HEK293T (cell line): ENCODE results near the gene SLC35B4.
"Not testable (repeated sequence)": the region's sequence is repeated elsewhere in the genome, so short reads cannot be mapped to it uniquely, and the experiment has no call there.

Experiments used
- CTCF ChIA-PET: fragments of 350-600 bp; formaldehyde crosslinking; extraction: SDS; loops from one replicate; lab custom pipeline; 2021; ENCODE audit warnings: antibody characterized with exemption, inconsistent platforms; lab: Yijun Ruan, JAX
- POLR2A ChIA-PET: fragments of 350-600 bp; formaldehyde crosslinking; extraction: SDS; loops from one replicate; lab custom pipeline; 2020; ENCODE audit warnings: antibody characterized with exemption, inconsistent platforms; lab: Yijun Ruan, JAX
- DNase-seq: peaks from one replicate; pipeline ENCODE4 v3.0.0; 2012; ENCODE audit warnings: mixed read lengths; ENCODE audit errors: extremely low spot score
- ARNT ChIP-seq: fragments of 450-650 bp; IDR thresholded peaks from 2 replicates; pipeline ENCODE4 v1.6.1; 2017; ENCODE audit warnings: mild to moderate bottlenecking
- BHLHE40 ChIP-seq: fragments of 450-650 bp; IDR thresholded peaks from 2 replicates; pipeline ENCODE4 v1.6.1; 2016; ENCODE audit warnings: mild to moderate bottlenecking, moderate library complexity, borderline replicate concordance
- CTBP1 ChIP-seq: fragments of 450-650 bp; IDR thresholded peaks from 2 replicates; pipeline ENCODE4 v1.6.1; 2016; ENCODE audit warnings: borderline replicate concordance
- ELF4 ChIP-seq: fragments of 450-650 bp; IDR thresholded peaks from 2 replicates; pipeline ENCODE4 v1.6.1; 2017; ENCODE audit warnings: antibody characterized with exemption
- FOXA1 ChIP-seq: fragments of 450-650 bp; IDR thresholded peaks from 2 replicates; pipeline ENCODE4 v1.6.1; 2016; ENCODE audit warnings: mild to moderate bottlenecking
- FOXK2 ChIP-seq: fragments of 450-650 bp; IDR thresholded peaks from 2 replicates; pipeline ENCODE4 v1.6.1; 2016; ENCODE audit warnings: mild to moderate bottlenecking
- FOXM1 ChIP-seq: fragments of 450-650 bp; IDR thresholded peaks from 2 replicates; pipeline ENCODE4 v1.6.1; 2017; ENCODE audit warnings: mild to moderate bottlenecking, borderline replicate concordance
- HDGF ChIP-seq: fragments of 450-650 bp; IDR thresholded peaks from 2 replicates; pipeline ENCODE4 v1.6.1; 2017; ENCODE audit warnings: antibody characterized with exemption, borderline replicate concordance
- L3MBTL2 ChIP-seq: fragments of 450-650 bp; conservative IDR thresholded peaks from 2 replicates; pipeline ENCODE4 v1.6.1; 2016; ENCODE audit warnings: mild to moderate bottlenecking
- LEF1 ChIP-seq: fragments of 450-650 bp; IDR thresholded peaks from 2 replicates; pipeline ENCODE4 v1.6.1; 2017; ENCODE audit warnings: mild to moderate bottlenecking, borderline replicate concordance
- NFRKB ChIP-seq: fragments of 450-650 bp; IDR thresholded peaks from 2 replicates; pipeline ENCODE4 v1.6.1; 2016; ENCODE audit warnings: mild to moderate bottlenecking, moderate library complexity
- SP1 ChIP-seq: fragments of 450-650 bp; IDR thresholded peaks from 2 replicates; pipeline ENCODE4 v1.6.1; 2017
- SUZ12 ChIP-seq: fragments of 450-650 bp; IDR thresholded peaks from 2 replicates; pipeline ENCODE4 v1.6.1; 2016; ENCODE audit warnings: mild to moderate bottlenecking
- TARDBP ChIP-seq: fragments of 450-650 bp; IDR thresholded peaks from 2 replicates; pipeline ENCODE4 v1.6.1; 2016
- ZNF384 ChIP-seq: fragments of 450-650 bp; IDR thresholded peaks from 2 replicates; pipeline ENCODE4 v1.6.1; 2016
- TF ChIP-seq, protein P1 (sequence below): fragments of 450-650 bp; IDR thresholded peaks from 2 replicates; pipeline ENCODE4 v1.6.1; 2016

The SLC35B4 gene

DNA sequence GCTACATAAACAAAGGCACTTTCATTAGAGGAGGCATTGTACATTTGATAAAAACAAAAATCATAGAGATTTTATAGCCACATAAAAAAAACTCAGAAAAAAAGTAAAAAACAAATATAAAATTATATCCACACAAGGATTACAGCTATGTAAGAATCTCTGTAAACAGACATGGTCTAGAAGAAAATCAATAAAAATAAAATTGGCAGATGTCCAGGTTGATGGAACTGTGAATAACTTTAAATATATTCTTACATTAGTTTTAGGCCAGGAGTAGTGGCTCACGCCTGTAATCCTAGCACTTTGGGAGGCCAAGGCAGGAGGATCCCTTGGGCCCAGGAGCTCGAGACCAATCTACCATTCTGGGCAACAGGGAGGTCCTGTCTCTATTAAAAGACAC, 19.2 kb downstream of the SLC35B4 start:
- POLR2A ChIA-PET = no interaction called here
- DNase-seq = no peak
- TF ChIP-seq, protein P1, sequence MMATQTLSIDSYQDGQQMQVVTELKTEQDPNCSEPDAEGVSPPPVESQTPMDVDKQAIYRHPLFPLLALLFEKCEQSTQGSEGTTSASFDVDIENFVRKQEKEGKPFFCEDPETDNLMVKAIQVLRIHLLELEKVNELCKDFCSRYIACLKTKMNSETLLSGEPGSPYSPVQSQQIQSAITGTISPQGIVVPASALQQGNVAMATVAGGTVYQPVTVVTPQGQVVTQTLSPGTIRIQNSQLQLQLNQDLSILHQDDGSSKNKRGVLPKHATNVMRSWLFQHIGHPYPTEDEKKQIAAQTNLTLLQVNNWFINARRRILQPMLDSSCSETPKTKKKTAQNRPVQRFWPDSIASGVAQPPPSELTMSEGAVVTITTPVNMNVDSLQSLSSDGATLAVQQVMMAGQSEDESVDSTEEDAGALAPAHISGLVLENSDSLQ = no peak
- TF ChIP-seq FOXA1 = no peak
- no peak for TF ChIP-seq ARNT
- no peak for TF ChIP-seq HDGF
- no peak for TF ChIP-seq CTBP1
- TF ChIP-seq FOXK2 = no peak
- TF ChIP-seq ZNF384 = no peak
- TF ChIP-seq FOXM1 = no peak
- TF ChIP-seq NFRKB = no peak
- TF ChIP-seq SP1 = no peak
- TF ChIP-seq L3MBTL2 = no peak
- no peak for TF ChIP-seq BHLHE40
- no peak for TF ChIP-seq SUZ12
- no peak for TF ChIP-seq ELF4
- TF ChIP-seq LEF1 = no peak
- no peak for TF ChIP-seq TARDBP
- CTCF ChIA-PET = no interaction called here

GRCh38 chr7:134295982-134296381, 20.7 kb downstream of the SLC35B4 start:
- DNase-seq, POLR2A ChIA-PET, CTCF ChIA-PET: not testable (repeated sequence)

DNA sequence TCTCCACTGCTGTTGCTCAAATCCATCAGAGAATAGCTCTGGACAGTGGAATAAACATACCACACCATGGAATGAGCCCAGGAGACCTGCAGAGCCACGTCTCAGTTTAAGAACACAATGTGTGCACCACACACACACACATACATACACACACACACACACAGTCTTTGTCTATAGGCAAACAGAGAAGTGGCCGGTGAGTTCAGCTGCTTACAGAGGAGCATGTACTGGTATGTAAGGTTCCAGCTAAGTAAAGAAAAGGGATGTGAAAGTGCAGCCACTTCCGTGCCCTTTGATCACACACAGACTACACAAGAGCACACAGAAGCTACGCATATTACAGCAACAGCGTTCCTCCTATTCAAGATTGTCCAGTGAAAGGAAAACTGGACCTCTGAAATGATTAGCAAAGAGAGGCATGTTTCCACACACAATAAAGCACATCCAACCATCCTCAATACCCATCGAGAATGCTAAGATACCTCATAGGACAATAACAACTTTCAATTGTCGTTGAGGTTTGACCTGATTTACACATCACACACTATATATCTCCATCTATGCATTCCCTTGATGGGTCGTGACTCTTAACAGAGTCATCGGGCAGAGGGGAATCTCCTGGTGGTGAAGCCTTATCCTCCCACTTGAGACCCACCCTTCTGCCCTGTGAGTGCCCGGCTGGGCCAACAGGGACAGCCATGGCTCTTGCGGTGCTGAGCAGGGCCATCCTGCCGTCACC, 23.6 kb downstream of the SLC35B4 start:
- ChIA-PET POLR2A (no interaction called here), CTCF (no interaction called here)
- TF ChIP-seq SP1 (no peak), TARDBP (no peak), SUZ12 (no peak), FOXM1 (no peak), LEF1 (no peak), FOXA1 (no peak), ZNF384 (no peak), CTBP1 (no peak), NFRKB (no peak), HDGF (no peak), BHLHE40 (no peak), L3MBTL2 (no peak), ELF4 (no peak), ARNT (no peak), FOXK2 (no peak)
- TF ChIP-seq, protein P1 = no peak
- DNase-seq = no peak

- POLR2A ChIA-PET = no interaction called here
- TF ChIP-seq FOXK2 = no peak
- TF ChIP-seq FOXA1 = no peak
- TF ChIP-seq CTBP1 = no peak
- no peak for TF ChIP-seq TARDBP
- DNase-seq = no peak
- CTCF ChIA-PET = no interaction called here
Observed at GRCh38 chr7:134290286-134290685, 26.4 kb downstream of the SLC35B4 start.

- DNase-seq = no peak
- ChIA-PET POLR2A (no interaction called here), CTCF (no interaction called here)
- TF ChIP-seq FOXM1 = no peak
- TF ChIP-seq FOXK2 = no peak
- TF ChIP-seq CTBP1 = no peak
- no peak for TF ChIP-seq SUZ12
- no peak for TF ChIP-seq L3MBTL2
- TF ChIP-seq ZNF384 = no peak
- TF ChIP-seq, protein P1 = no peak
- TF ChIP-seq ARNT = no peak
- no peak for TF ChIP-seq HDGF
- no peak for TF ChIP-seq TARDBP
Observed at GRCh38 chr7:134289841-134290240, 26.9 kb downstream of the SLC35B4 start.

DNA sequence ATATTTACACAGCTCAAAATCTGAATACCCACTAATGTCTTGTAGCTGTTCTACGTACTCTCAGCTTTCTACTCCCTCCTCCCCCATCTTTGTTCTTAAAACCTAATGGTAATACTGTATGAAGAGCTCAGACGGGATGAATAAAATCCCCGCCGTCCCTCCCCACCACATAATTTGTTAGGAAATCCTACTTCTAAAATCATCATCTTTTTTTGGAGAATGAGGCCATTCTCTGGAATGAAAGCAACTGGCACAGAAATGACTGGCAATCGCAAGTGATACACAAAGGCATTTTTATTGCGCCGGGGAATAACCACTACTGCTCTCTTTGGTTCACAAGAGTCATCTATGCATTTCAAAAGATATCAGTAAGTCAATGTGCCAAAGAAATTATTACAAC, 27.3 kb downstream of the SLC35B4 start:
- DNase-seq = no peak
- TF ChIP-seq FOXA1 = no peak
- no peak for TF ChIP-seq ELF4
- TF ChIP-seq FOXK2 = no peak
- TF ChIP-seq ZNF384 = no peak
- TF ChIP-seq FOXM1 = no peak
- no peak for TF ChIP-seq TARDBP
- TF ChIP-seq CTBP1 = no peak
- TF ChIP-seq BHLHE40 = no peak
- TF ChIP-seq ARNT = no peak
- no peak for TF ChIP-seq SP1
- no peak for TF ChIP-seq NFRKB
- TF ChIP-seq SUZ12 = no peak
- CTCF ChIA-PET = no interaction called here
- POLR2A ChIA-PET = interaction anchor here (1.3 kb wide), 1 partner anchor 27 kb away, joined by 6 read pairs; the partner anchor contains the start of gene SLC35B4
